ENCODE results near the gene FAM174C.
"Not testable (repeated sequence)": the region's sequence is repeated elsewhere in the genome, so short reads cannot be mapped to it uniquely, and the experiment has no call there.

Gene FAM174C

GRCh38 chr19:1307755-1308303 is 32.5 kb downstream of the FAM174C start:
- DNase-seq, result no peak

GRCh38 chr19:1308718-1309117 is 33.4 kb downstream of the FAM174C start:
- DNase-seq, result no peak

- DNase-seq, result no peak
Measured at GRCh38 chr19:1309977-1310852, 34.9 kb downstream of the FAM174C start.

GRCh38 chr19:1310853-1311180 is 35.5 kb downstream of the FAM174C start:
- no peak for DNase-seq

- DNase-seq, result no peak
Measured at GRCh38 chr19:1311543-1312091, 36.3 kb downstream of the FAM174C start.

GRCh38 chr19:1312767-1313694 is 37.7 kb downstream of the FAM174C start:
- DNase-seq, result no peak

- DNase-seq, result no peak
Measured at GRCh38 chr19:1313695-1314613, 38.6 kb downstream of the FAM174C start.

GRCh38 chr19:1315470-1316166 is 40.3 kb downstream of the FAM174C start:
- no peak for DNase-seq

- DNase-seq, result no peak
Measured at GRCh38 chr19:1316466-1316865, 41.1 kb downstream of the FAM174C start.

GRCh38 chr19:1317274-1318003 is 42.1 kb downstream of the FAM174C start:
- DNase-seq, result no peak

- DNase-seq, result no peak
Measured at GRCh38 chr19:1318678-1319471, 43.5 kb downstream of the FAM174C start.

- not testable (repeated sequence) for DNase-seq
Measured at GRCh38 chr19:1320282-1320650, 44.9 kb downstream of the FAM174C start.

- no peak for DNase-seq
Measured at GRCh38 chr19:1321539-1321938, 46.2 kb downstream of the FAM174C start.

- DNase-seq, result no peak
Measured at GRCh38 chr19:1322198-1322981, 47.1 kb downstream of the FAM174C start.

- DNase-seq, result no peak
Measured at GRCh38 chr19:1324249-1324805, 49.0 kb downstream of the FAM174C start.

GRCh38 chr19:1324806-1325567 is 49.7 kb downstream of the FAM174C start:
- no peak for DNase-seq

- no peak for DNase-seq
Measured at GRCh38 chr19:1325568-1326294, 50.4 kb downstream of the FAM174C start.
